ENCODE results near the gene INSR. TPM values are rescaled to one million over a fixed set of nuclear protein-coding genes. Genes with fewer than 3 reads are reported as not detected.

Gene INSR
- total and polyA plus RNA-seq, 10 of the 15 experiments (the other 5 are each of a cell fraction or from before 2014, with no cell fraction given): 4.2 to 34.9 (median 13.6) TPM

GRCh38 chr19:7337380-7338194, 43.4 kb upstream of the INSR start (continued):
- TF ChIP-seq ELK1 (IDR thresholded peaks at IDR 0.05; ENCODE audit: low read depth, low read length) (no peak), REST (IDR thresholded peaks at IDR 0.05; ENCODE audit: low read depth, low read length) (no peak), MAX (IDR thresholded peaks at IDR 0.05; ENCODE audit: low read depth, low read length) (no peak), FOXK2 (IDR thresholded peaks at IDR 0.05) (no peak), SREBF2 (IDR thresholded peaks at IDR 0.05; ENCODE audit: low read length) (0 out of 2 replicates have a peak, but pooled peaks have one; percentile 24), RAD21 (IDR thresholded peaks at IDR 0.05; ENCODE audit: insufficient read depth, low read depth, low read length) (peak; percentile 35), IRF5 (IDR thresholded peaks at IDR 0.05; ENCODE audit: borderline replicate concordance) (no peak), ZNF207 (IDR thresholded peaks at IDR 0.05; ENCODE audit: borderline replicate concordance) (no peak), SREBF1 (IDR thresholded peaks at IDR 0.05; ENCODE audit: low read length) (no peak), POLR2AphosphoS5 (IDR thresholded peaks at IDR 0.05; ENCODE audit: low read length) (no peak; the same call in 1 of the 2 replicates), CTCF (IDR thresholded peaks at IDR 0.05 in 2 of 3, conservative IDR thresholded peaks at IDR 0.05 in 1 of 3; ENCODE audit: control insufficient read depth in 2 of 3, extremely low read depth in 1 of 3, insufficient read depth in 1 of 3, low read depth in 3 of 3, low read length in 3 of 3) (peak; percentile 17 to 31 (median 31); a peak in 3 of 6 replicates), MXI1 (IDR thresholded peaks at IDR 0.05; ENCODE audit: low read depth, low read length) (no peak), FOXM1 (IDR thresholded peaks at IDR 0.05; ENCODE audit: low read depth, low read length) (peak; percentile 99), NR2C1 (IDR thresholded peaks at IDR 0.05) (no peak), NR2F1 (conservative IDR thresholded peaks at IDR 0.05) (peak; percentile 87), E2F8 (IDR thresholded peaks at IDR 0.05; ENCODE audit: low read depth, partially characterized antibody) (peak; percentile 75), SMC3 (IDR thresholded peaks at IDR 0.05; ENCODE audit: borderline replicate concordance, low read length) (peak; percentile 35; the same call in 1 of the 2 replicates), RFX5 (IDR thresholded peaks at IDR 0.05; ENCODE audit: low read depth, low read length) (no peak)

Data from GM12878 (cell line).